HL-60/S4 treated with retinoic acid at 250 ng/mL for 4 days and 3 days (cell line): Measurements from ENCODE around the gene RBFOX1.

Source experiments
- in situ Hi-C: fragments of 300-500 bp; cut with MboI; formaldehyde crosslinking; loops from 2 replicates; pipeline ENCODE4 v1.7.0; 2022; ENCODE audit warnings: low sequenced_read_pairs

RBFOX1 gene

GRCh38 chr16:7404217-7404616 is 71.6 kb downstream of the RBFOX1 start:
- in situ Hi-C loops = no loop called here

- in situ Hi-C loops = no loop called here
These were observed 72.5 kb downstream of the RBFOX1 start for GRCh38 chr16:7405166-7405565.

- in situ Hi-C loops = no loop called here
These were observed 76.2 kb downstream of the RBFOX1 start for GRCh38 chr16:7408700-7409365.

GRCh38 chr16:7419441-7419840 is 86.8 kb downstream of the RBFOX1 start:
- in situ Hi-C loops = no loop called here

- in situ Hi-C loops = no loop called here
These were observed 87.4 kb downstream of the RBFOX1 start for GRCh38 chr16:7420079-7420478.

- in situ Hi-C loops = no loop called here
These were observed 88.2 kb downstream of the RBFOX1 start for GRCh38 chr16:7420843-7421242.

DNA sequence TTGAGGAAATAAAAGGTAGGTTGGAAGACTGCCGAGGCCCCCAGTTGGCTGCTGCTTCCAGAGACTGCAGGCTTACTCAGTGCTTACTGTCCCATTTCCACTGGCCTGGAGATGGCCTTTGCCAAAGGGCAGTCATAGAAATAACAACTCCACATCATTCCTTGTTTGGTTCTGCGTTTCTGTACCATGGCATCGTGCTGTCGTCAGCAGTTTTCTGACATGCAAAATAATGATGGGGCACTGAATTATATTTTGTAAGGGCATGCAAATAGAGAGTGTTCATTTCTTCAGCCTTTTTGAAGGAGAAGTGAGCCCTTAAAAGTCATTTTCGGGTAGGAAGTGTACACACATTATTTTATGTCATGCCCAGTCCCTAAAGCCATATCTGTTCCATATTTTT is 88.9 kb downstream of the RBFOX1 start:
- in situ Hi-C loops = no loop called here

DNA sequence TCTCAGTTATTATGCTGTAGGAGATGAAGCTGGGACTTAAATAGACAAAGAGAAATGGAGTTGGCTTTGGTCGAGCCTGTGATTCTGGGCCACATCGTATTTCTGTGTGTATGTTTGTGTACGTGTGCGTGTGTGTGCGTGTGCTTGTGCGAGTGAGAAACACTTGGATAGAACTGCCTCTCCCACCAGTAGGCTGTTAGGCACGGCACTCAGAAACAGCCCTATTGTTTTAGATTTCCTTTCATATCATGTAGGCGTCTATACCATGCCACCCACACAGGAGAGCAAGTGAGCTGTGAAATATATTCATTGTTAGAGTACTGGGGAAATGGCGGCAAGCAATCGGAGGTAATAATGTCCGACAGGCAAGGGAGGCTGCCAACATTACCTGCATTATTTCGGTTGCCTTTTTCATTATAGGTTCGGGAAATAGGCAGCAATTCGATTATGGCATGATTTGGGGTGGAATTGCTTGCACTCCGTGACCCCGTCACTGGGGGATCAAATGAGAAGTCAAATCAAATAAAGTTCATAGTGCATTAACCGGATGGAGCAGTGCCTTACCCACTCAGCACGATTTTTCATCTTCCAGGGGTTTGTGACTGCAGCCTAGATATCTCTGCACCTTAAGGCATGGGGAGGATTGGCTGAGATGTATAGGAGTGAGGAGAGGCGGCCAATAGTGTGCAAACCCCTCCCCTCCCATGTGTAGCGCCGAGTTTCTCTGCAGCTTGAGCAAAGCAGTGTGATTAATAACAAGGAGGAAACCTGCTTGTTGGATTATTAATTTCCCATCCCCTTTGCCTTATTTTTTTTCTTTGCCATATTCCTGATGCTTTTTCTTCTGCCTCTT is 89.6 kb downstream of the RBFOX1 start:
- in situ Hi-C loops = no loop called here

GRCh38 chr16:7423434-7424044 is 90.9 kb downstream of the RBFOX1 start:
- in situ Hi-C loops = no loop called here

DNA sequence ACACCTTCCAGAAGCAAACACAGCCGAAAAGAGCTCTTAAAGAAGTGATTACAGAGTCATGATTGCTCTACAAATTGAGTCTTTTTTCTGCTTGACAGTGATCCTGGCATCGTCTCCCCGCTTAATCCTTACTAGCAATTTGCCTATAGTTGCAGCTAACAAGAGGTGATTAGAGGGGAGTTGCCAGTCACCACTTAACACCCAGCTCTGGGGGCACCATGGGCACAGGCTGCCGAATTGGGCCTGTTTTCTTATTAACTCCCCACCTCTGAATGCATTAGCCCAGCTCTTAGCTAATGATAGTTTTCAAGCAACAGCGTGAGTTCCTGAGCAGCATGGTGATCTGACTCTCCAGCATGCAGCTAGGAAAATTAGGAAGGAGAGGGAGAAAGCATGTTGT is 93.5 kb downstream of the RBFOX1 start:
- in situ Hi-C loops = no loop called here

GRCh38 chr16:7431723-7432122 is 99.1 kb downstream of the RBFOX1 start:
- in situ Hi-C loops = no loop called here

GRCh38 chr16:7436306-7436705 is 103.7 kb downstream of the RBFOX1 start:
- in situ Hi-C loops = no loop called here

- in situ Hi-C loops = no loop called here
These were observed 104.6 kb downstream of the RBFOX1 start for GRCh38 chr16:7437135-7437804.

DNA sequence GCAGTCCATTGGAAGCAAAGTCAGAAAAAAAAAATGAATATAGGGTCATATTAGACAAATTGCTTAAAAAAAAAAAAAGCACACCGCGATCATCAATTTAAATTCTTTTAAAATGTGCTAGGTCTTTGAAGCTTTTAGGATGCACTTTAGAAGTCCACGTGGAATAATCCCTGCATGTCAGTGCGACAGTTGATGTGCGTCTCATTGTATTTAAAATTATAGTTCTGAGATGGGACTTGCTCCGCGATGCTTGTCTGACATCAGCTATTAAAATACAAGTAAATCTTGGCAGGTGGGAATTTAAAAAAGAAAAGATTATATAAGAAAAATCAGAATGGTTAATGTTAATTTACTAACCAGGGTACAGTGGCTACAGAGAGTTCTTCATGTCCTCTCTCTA is 105.2 kb downstream of the RBFOX1 start:
- in situ Hi-C loops = no loop called here

GRCh38 chr16:7438601-7439000 is 106.0 kb downstream of the RBFOX1 start:
- in situ Hi-C loops = no loop called here

DNA sequence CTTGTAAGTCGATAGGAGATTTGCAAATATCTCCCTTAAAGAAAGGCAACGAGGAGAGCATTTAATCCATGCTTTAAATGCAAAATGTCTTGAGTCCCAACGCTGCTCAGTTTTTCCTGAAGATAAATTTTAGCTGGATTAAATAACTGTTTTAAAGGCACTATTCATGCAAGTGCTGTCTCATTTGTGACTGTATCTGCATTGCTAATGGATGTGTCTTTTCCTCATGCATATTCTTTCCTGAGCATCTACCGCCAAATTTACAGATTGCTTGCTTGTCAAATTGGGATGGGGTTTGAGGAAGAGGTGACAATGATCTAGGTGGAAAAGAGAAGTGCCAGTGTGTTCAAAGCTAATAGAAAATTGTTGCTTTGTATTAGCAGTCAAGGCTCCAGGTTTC is 106.9 kb downstream of the RBFOX1 start:
- in situ Hi-C loops = no loop called here

GRCh38 chr16:7440886-7441400 is 108.3 kb downstream of the RBFOX1 start:
- in situ Hi-C loops = no loop called here

DNA sequence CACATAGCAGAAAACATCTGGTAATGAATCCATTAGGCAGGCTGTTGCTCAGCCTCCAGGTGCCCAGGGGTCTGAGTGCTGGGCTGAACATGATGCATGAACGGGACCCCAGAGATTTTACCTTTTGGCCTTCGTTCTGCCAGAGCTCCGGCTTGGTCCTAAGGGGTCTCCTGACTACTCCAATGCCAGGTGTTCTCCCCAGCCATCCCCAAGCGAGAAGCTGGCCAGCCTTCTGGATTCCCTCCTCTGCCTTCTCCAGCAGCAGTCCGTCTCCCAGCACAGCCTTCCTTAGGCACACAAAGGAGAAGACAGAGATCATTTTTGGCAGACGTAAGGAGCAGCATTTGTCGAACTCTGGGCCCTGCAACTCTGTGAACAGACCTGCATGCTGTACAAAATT is 109.4 kb downstream of the RBFOX1 start:
- in situ Hi-C loops = no loop called here

GRCh38 chr16:7443142-7443541 is 110.5 kb downstream of the RBFOX1 start:
- in situ Hi-C loops = no loop called here

DNA sequence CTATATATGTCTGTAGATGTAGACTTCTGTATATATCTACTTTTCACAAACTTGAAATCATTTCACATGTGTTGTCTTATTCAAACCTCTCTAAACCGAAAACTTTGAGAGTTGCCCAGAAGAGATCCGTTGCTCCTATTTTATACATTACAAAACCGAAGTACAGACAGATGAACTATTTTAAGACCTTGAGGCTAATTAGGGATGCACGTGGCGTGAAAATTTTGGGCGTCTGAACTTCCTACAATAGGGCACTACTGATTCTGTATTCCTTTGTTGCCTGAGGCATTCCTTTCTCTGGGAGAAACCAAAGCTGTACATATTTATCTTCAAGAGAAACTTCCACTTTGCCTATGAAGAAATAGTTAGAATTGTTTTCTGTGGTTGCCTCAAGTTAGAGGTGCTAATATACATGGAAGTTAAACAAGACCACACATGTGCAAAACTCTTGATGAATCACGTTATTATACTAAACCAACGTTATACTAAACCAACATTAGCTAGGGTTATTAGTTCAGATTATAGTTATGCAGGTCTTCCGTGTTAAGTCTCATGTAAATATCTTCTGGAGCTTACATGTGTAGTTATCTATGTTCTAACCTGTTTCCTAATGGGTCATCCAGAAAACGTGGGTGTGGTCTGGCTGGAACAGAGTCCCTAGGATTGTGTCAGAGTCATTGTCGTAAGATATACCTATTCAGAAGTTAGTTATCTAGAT is 111.2 kb downstream of the RBFOX1 start:
- in situ Hi-C loops = no loop called here

GRCh38 chr16:7449306-7449705 is 116.7 kb downstream of the RBFOX1 start:
- in situ Hi-C loops = no loop called here
